Stimulated activated CD8-positive, alpha-beta memory T cell treated with anti-CD3 and anti-CD28 coated beads, Interleukin-7, amount 100 ng/mL, for 4 hours (primary cell): ENCODE data around the gene B3GALT2.
"Not testable (repeated sequence)": the region's sequence is repeated elsewhere in the genome, so short reads cannot be mapped to it uniquely, and the experiment has no call there.

Experiments used
- DNase-seq, 2 donors: peaks; one replicate each; pipeline ENCODE4 v3.0.0-alpha.2; 2020; ENCODE audit warnings: low read depth in 2 of 2

B3GALT2 gene

GRCh38 chr1:193185901-193186731 is at the start of gene B3GALT2:
B3GALT2 (minus strand) TSS chr1:193186613; CDS start chr1:193181562, 5,051 bp downstream.
- DNase-seq = no peak

GRCh38 chr1:193234530-193234929 is 48.1 kb upstream of the B3GALT2 start:
- DNase-seq = no peak

DNA sequence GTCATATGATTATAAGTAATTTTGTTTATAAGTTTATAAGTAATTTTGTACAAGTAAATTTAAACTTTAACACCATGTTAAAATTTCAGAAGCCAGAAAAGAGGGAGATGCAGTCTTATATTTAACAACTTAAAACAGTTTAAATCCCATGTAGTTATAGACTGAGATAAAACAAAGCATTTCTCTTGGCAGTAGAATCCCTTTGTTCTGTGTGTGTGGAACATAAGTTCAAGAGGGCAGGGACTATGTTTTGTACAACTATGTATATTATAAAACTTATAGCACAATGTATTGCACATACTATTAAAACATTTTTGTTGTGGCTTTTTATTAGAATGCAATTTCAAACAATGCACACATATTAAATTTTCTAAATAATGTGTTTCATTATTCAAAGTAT is 44.7 kb upstream of the B3GALT2 start:
- not testable (repeated sequence) for DNase-seq

DNA sequence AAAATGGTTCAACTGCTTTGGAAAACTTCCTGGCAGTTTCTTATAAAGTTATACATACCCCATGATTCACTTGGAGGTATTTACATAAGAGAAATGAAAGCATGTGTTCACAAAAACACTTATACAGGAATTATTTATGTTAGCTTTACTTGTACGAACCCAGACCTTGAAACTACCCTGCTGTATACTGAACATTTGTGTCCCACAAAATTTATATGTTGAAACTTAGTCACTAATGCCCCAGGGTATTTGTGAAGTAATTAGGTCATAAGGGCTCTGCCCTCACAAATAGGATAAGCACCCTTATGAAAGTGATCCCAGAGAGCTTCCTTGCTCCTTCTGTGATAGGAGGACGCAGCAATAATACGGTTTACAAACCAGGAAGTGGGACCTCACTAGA is 42.7 kb upstream of the B3GALT2 start:
- DNase-seq = no peak

- no peak for DNase-seq
These were observed 35.7 kb upstream of the B3GALT2 start for GRCh38 chr1:193222056-193222615.

GRCh38 chr1:193221651-193222050 is 35.2 kb upstream of the B3GALT2 start:
- no peak for DNase-seq

DNA sequence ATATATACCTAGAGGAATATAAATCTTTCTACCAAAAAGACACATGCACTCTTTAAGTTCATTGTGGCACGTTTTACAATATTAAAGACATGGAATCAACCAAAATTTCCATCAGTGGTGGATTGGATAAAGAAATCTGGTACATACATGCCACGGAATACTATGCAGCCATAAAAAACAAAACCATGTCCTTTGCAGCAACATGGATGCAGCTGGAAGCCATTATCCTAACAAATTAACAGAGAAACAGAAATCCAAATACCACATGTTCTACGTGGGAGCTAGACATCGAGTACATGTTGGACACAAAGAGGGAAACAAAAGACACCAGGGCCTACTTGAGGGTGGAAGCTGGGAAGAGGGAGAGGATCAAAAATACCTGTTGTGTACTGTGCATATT is 33.0 kb upstream of the B3GALT2 start:
- DNase-seq = no peak

GRCh38 chr1:193216920-193217319 is 30.5 kb upstream of the B3GALT2 start:
- no peak for DNase-seq

DNA sequence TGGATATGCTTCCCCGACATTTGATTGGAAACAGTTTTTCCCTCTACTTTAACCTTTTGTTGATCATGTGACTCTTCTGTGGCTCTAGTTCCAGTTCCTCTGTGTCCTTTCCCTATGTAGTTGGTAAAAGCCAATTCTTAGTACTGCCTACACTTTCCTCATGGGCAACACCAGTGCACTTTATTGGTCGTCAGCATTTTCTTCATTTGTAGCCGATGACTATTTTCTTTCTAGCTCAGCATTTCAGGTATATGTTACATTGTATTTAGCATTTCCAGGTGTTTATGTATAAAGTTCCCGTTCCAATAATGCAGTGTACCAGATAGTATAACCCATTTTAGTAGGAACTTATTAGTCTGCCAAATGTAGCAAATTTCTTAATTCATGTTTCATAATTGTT is 27.6 kb upstream of the B3GALT2 start:
- DNase-seq = no peak

DNA sequence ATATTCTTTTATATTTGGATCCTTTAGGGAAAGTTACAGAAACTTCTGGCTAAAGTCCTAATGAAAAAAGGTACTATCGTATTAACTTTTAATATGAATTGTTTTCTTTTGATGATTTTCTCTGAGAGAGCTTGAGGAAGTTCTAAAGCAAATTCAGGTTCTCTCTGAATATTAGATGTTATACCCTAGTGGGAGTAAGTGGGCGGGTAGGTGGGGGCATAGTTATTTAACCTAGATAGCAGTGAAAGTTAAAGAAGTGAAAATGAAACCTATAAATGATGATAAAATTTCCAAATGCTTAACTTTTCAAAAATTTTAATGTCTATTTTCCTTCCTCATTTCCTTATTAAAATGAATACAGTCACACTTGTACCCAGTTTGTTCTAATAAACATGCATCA is 26.2 kb upstream of the B3GALT2 start:
- no peak for DNase-seq

GRCh38 chr1:193211539-193211938 is 25.1 kb upstream of the B3GALT2 start:
- DNase-seq = no peak

DNA sequence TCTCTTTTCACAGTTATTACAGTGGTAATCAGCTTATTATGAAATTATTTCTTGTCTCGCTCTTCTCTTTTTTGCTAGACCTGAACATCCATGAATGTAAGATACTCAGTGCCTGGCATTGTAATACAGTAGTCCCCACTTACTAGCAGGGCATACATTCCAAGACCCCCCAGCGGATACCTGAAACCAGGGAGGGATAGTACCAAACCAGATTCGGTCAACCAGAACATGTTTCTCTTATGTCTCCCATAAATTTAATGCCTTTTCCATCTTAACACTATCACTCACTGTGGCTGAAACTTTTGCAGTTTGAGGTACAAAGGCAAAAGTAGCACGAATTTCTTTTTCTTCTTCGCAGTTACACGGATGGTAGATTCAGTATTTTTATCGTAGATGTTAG is 24.6 kb upstream of the B3GALT2 start:
- DNase-seq = no peak

GRCh38 chr1:193201021-193201420 is 14.6 kb upstream of the B3GALT2 start:
- DNase-seq = no peak

GRCh38 chr1:193199940-193200339 is 13.5 kb upstream of the B3GALT2 start:
- no peak for DNase-seq

GRCh38 chr1:193192586-193192985 is 6.2 kb upstream of the B3GALT2 start:
- DNase-seq = no peak

- DNase-seq = no peak
These were observed 3.8 kb upstream of the B3GALT2 start for GRCh38 chr1:193190096-193190744.

DNA sequence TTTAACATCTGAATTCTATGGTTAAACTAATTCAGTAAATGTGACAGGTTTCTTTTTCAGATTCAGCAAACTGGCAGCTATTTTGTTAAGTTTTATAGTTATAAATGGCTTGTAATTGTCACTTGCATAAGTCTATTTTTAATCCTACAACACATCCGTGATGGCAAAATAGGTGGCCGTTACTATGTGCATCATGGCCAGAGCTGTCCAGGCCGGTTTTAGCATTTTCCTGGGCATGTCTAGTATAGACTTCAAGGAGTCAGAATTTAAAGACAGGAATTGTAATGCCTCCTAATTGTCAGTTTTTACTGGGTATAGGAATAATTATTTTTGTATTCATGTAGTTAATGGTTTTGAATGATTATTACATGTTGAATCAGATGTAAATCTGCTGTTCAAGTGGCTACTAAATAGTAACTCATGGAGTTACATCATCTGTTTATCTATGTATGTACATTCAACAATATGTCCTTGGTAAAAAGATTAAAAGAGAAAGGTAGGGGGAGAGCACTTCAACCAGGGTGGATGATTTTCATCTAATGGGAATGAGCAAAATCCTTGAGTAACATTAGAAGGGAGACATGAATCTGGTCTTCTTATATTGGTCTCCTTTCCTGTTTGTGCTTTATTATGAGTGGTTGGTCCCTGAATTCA is 3.2 kb upstream of the B3GALT2 start:
- DNase-seq = no peak

DNA sequence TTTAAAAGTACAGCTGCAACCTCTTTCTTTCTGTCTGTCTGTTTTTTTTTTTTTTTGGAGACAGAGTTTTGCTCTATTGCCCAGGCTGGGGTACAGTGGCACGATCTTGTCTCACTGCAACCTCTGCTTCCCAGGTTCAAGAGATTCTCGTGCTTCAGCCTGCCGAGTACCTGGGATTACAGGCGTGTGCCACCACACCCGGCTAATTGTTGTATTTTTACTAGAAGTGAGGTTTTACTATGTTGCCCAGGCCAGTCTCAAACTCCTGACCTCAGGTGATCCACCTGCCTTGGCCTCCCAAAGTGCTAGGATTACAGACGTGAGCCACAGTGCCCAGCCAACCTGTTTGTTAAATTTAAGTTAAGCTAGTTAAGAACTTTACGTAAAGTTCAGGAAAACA is 2.5 kb upstream of the B3GALT2 start:
- DNase-seq = not testable (repeated sequence)

DNA sequence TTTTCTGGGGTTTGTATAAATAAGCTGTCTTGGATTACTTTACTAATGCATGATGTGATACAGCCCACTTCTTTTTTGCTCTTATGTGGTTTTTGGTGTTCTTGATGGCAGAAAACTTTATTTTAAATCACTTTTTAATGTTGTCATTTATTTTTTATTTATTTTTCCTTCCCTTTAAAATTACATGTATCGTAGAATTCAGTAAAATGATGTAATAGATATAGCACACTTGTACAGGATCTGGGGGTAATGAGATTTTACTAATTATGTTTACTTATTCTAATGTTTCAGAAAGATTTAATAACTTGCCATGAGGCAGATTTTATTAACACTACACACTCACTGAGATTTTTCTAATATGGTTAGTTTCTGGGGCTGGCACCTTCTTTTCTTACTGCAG is 701 bp upstream of the B3GALT2 start:
- DNase-seq = no peak

- DNase-seq = no peak
These were observed 1.2 kb downstream of the B3GALT2 start for GRCh38 chr1:193185211-193185610.

- DNase-seq = no peak
These were observed 1.6 kb downstream of the B3GALT2 start for GRCh38 chr1:193184776-193185175.

DNA sequence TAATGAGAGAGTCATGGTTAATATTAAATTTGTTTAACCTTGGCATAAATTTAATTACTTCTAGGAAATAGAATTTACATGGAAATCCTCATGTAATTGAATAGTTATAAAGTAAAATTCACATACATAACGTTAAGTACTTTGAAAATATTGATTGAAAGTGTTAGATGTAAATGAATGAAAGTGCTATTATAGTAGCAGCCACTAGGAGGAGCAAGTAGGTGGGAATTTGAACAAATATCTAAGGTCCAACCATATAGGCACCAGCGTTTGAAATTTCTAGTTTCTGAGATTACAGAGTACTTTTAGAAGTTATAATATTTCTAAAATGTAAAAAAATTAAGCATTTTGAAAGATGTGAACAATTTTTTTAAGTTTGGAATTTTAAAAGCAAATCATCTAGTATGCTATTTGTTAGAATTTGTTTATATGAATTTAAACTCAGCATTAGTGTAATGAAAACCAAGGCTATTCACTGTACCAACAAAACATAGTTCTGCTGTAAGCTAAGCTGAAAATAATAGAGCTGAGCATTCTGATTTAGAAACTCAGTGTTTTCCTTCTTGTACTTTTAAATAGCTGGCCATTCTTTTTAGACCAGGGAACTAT is 3.3 kb downstream of the B3GALT2 start:
- DNase-seq = no peak
